ENCODE measurements around the gene SORCS2.

GRCh38 chr4:7519638-7520376, 327.5 kb downstream of the SORCS2 start:
- TF ChIP-seq CTCF (IDR thresholded peaks at IDR 0.05) (no peak), POLR2A (IDR thresholded peaks at IDR 0.05) (no peak)

All from Peyer's patch (tissue), 4 donors.